GM12891 (cell line): ENCODE data around the gene SNCA.

Experiments
- POLR2A ChIP-seq: IDR thresholded peaks from 2 replicates; pipeline ENCODE4 v1.6.1; 2011; ENCODE audit warnings: low read depth, low read length, control low read depth
- POLR2AphosphoS5 ChIP-seq: IDR thresholded peaks from 2 replicates; pipeline ENCODE4 v1.6.1; 2011; ENCODE audit warnings: low read depth, low read length, control low read depth

DNA sequence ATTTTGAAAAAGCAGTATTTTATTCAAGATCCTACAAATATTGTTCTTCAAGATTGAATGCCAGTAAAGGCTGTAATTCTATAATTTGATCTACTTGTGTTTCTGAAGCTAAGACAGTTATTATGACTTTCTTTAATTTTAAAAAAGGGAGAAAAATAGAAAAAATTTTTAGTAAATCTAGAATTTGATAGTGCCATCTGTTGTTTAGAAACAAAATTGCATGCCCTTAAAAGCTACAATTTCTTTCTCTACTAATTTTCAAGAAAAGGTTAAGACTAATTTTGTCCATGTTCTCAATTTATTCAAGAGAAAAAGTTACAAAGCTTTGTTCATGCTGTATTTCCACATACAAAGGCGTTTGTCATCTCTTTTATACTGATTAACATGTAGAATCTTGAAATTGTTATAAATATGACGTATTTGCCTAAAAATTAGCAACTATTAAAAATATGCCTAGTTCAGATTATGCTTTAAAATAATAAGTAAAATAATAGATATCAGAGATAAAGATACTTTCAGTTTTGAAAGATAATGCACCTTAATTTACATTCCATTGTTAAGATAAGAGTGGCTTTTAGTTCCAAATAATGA lies 32.1 kb upstream of the SNCA start:
- TF ChIP-seq POLR2A (no peak), POLR2AphosphoS5 (no peak)
